Esophagus muscularis mucosa (tissue), 4 donors: ENCODE data around the gene SYN1. TPM values are rescaled to one million over a fixed set of nuclear protein-coding genes. Genes with fewer than 3 reads are reported as not detected.
"Not testable (repeated sequence)": the region's sequence is repeated elsewhere in the genome, so short reads cannot be mapped to it uniquely, and the experiment has no call there.

ENCODE experiments used
- DNase-seq: peaks from one replicate; pipeline ENCODE4 v3.0.0-alpha.2; 2017; ENCODE audit errors: extremely low spot score
- H3K27ac ChIP-seq, 4 donors: fragments of 200-600 bp; sonication (generic); replicated peaks in 1 of 4; 1 replicate in 3 of 4; 2 replicates in 1 of 4; pipeline ENCODE4 v1.5.1; 2016 to 2019; ENCODE audit warnings: mild to moderate bottlenecking in 1 of 4
- H3K27me3 ChIP-seq, 4 donors: fragments of 200-600 bp; sonication (generic); one replicate each; pipeline versions ENCODE4 v1.5.1 to v1.6.0; 2016 to 2019
- H3K36me3 ChIP-seq, 4 donors: fragments of 200-600 bp; sonication (generic); one replicate each; pipeline ENCODE4 v1.5.1; 2016 to 2019
- H3K4me1 ChIP-seq, 4 donors: fragments of 200-600 bp; sonication (generic); one replicate each; pipeline ENCODE4 v1.5.1; 2016 to 2019
- H3K4me3 ChIP-seq, 4 donors: fragments of 200-600 bp; sonication (generic); 1 replicate in 2 of 4; 2 replicates in 2 of 4; pipeline ENCODE4 v1.5.1; 2016 to 2019; ENCODE audit warnings: mild to moderate bottlenecking in 4 of 4, moderate library complexity in 1 of 4
- H3K9me3 ChIP-seq, 4 donors: fragments of 200-600 bp; sonication (generic); 1 replicate in 3 of 4; 2 replicates in 1 of 4; pipeline ENCODE4 v1.5.1; 2016 to 2019
- CTCF ChIP-seq, 3 experiments: fragments of 200-600 bp in 2 of 3; fragments of 450-650 bp in 1 of 3; sonication (generic) in 2 of 3; IDR thresholded peaks; one replicate each; pipeline ENCODE4 v1.5.1; 2017 to 2019; ENCODE audit warnings: antibody characterized with exemption in 3 of 3, mild to moderate bottlenecking in 2 of 3, moderate library complexity in 1 of 3
- EP300 ChIP-seq: sonication (generic); formaldehyde crosslinking; IDR thresholded peaks from one replicate; pipeline ENCODE4 v1.6.1; 2017; ENCODE audit warnings: antibody characterized with exemption
- POLR2A ChIP-seq: fragments of 450-650 bp; IDR thresholded peaks from one replicate; pipeline ENCODE4 v1.6.1; 2017; ENCODE audit warnings: antibody characterized with exemption, moderate library complexity, mild to moderate bottlenecking, low read depth
- POLR2AphosphoS5 ChIP-seq, 2 donors: sonication (generic); formaldehyde crosslinking; IDR thresholded peaks; one replicate each; pipeline ENCODE4 v1.6.1; 2017; ENCODE audit warnings: antibody characterized with exemption in 2 of 2
- whole genome bisulfite sequencing: methylation state at CpG from one replicate; pipeline ENCODE4 v1.1.5; 2018; 5-methylcytosine and 5-hydroxymethylcytosine counted together
- intact Hi-C: fragments of 100-400 bp; cut with DNase I; formaldehyde crosslinking; loops from one replicate; pipeline ENCODE4 v1.15.1; 2023
- total RNA-seq, 4 donors: library from RNA; depleted of rRNA; stranded (reverse); fragments of >200 nt; gene quantifications; one replicate each; pipeline versions ENCODE4 v1.1.0 to v1.2.1, GENCODE V29; 2016

The SYN1 gene
- total RNA-seq = under 1 TPM; 0.42 to 0.98 (median 0.56) TPM

DNA sequence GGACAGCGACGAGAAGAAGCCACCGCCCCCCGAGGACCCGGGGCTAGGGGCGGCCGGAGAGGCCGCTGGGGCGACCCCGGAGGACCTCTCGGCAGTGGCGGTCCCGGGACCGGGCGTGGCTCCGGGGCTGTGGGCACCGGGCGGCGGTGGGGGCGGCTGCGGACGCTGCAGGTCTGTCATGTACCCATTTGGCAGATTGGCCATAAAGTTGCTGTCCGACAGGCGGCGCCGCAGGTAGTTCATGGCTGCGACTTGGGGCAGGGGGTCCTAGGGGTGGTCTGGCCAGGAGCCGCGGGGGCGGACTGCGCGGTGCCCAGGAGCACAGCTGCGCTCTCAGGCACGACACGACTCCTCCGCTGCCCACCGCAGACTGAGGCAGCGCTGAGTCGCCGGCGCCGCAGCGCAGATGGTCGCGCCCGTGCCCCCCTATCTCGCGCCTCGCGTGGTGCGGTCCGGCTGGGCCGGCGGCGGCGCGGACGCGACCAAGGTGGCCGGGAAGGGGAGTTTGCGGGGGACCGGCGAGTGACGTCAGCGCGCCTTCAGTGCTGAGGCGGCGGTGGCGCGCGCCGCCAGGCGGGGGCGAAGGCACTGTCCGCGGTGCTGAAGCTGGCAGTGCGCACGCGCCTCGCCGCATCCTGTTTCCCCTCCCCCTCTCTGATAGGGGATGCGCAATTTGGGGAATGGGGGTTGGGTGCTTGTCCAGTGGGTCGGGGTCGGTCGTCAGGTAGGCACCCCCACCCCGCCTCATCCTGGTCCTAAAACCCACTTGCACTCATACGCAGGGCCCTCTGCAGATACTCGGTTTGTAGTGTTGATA, at the start of gene SYN1:
TSS of gene SYN1 (minus strand) at position 372 of the 817 bp plus-strand sequence. CDS start at position 243, 129 bp downstream.
- Histone ChIP-seq H3K27ac (no peak within 1 kb of the TSS), H3K9me3 (no peaks in the 10 kb centered on the region), H3K36me3 (no peaks in the 10 kb centered on the region), H3K27me3 (peaks cover 0 to 16% (median 3%) of the 10 kb centered on the region in 4 donors), H3K4me3 (peak within 1 kb of the TSS; percentile 33 to 53 (median 40)), H3K4me1 (peaks cover 3 to 17% (median 12%) of the 10 kb centered on the region in 4 donors)
- peak; percentile 32 to 37 (median 33) for TF ChIP-seq CTCF (IDR thresholded peaks at IDR 0.05)
- no peak for TF ChIP-seq EP300
- TF ChIP-seq POLR2AphosphoS5 (IDR thresholded peaks at IDR 0.05) = peak; percentile 34 to 68
- peak; percentile 5 for DNase-seq
- WGBS = 76% methylated on average over 5 of the region's 88 CpGs
- intact Hi-C loops = no loop called here

DNA sequence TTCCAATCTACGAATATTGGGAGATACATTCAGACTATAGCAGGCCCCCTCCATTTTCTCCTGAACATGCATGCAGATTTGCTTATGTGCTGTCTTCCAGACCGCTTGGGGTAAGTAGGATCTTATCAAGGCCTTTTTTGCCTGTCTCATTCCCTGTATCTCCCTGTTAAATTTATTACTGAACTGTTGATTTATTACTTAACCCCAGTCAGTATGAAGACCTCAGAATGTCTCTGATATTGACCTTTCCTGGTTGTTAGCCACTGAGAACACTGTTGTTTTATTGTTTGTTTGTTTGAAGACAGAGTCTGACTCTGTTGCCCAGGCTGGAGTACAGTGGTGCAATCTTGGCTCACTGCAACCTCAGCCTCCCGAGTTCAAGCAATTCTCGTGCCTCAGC, 46.1 kb upstream of the SYN1 start:
- H3K27ac ChIP-seq, H3K4me1 ChIP-seq, DNase-seq, intact Hi-C loops, H3K27me3 ChIP-seq, H3K4me3 ChIP-seq, H3K36me3 ChIP-seq, H3K9me3 ChIP-seq: not testable (repeated sequence)
- WGBS = 77% methylated on average over 4 of the region's 4 CpGs

GRCh38 chrX:47664737-47665136, 45.1 kb upstream of the SYN1 start:
- 80% methylated on average over 5 of the region's 5 CpGs for WGBS
- intact Hi-C loops = no loop called here

DNA sequence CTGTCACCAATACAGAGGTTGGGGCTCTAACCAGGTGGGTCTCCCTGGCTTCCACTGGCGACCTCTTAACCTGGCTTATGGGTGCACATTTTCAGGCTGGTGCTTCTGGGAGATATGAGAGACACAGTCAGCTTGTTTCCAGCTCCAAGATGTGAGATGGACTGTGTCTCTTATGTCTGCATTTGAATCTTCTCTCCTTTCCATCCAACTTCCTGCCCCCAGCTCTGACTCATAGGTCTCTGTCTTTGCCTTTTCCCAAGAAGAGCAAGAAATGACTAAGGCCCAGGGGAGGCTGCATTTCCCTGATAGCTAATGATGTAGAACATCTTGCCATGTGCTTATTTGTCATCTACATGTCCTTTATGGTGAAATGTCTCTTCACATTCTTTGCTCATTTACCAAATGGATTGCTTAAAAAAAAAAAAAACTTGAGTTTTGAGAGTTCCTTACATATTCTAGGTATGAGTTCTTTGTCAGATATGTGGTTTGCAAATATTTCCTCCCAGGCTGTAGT, 42.5 kb upstream of the SYN1 start:
- intact Hi-C loops = no loop called here

More at GRCh38 chrX:47664737-47665136, 45.1 kb upstream of the SYN1 start:
- peaks cover 0 to under 1% (median 0%) of the 10 kb centered on the region in 4 donors for H3K4me1 ChIP-seq
- no peak overlapping the region for H3K4me3 ChIP-seq
- no peaks in the 10 kb centered on the region for H3K27me3 ChIP-seq
- no peak for DNase-seq
- TF ChIP-seq EP300 = no peak
- no peak for TF ChIP-seq POLR2A
- TF ChIP-seq POLR2AphosphoS5 (IDR thresholded peaks at IDR 0.05) = no peak
- no peak for TF ChIP-seq CTCF (IDR thresholded peaks at IDR 0.05)
- H3K9me3 ChIP-seq = no peaks in the 10 kb centered on the region
- no peak overlapping the region for H3K27ac ChIP-seq
- no peaks in the 10 kb centered on the region for H3K36me3 ChIP-seq

More for the DNA sequence above, 42.5 kb upstream of the SYN1 start:
- WGBS = 56% methylated on average over 1 of the region's 1 CpG
- Histone ChIP-seq H3K27ac (no peak overlapping the region), H3K36me3 (peaks cover 0 to 4% (median 2%) of the 10 kb centered on the region in 4 donors), H3K4me3 (no peak overlapping the region), H3K4me1 (peaks cover 0 to 14% (median 4%) of the 10 kb centered on the region in 4 donors), H3K9me3 (no peaks in the 10 kb centered on the region), H3K27me3 (no peaks in the 10 kb centered on the region)
- TF ChIP-seq POLR2A = no peak
- TF ChIP-seq EP300 = no peak
- TF ChIP-seq POLR2AphosphoS5 (IDR thresholded peaks at IDR 0.05) = no peak
- TF ChIP-seq CTCF (IDR thresholded peaks at IDR 0.05) = no peak
- DNase-seq = peak; percentile 55
